ENCODE results near the gene GABRG3.

The GABRG3 gene

DNA sequence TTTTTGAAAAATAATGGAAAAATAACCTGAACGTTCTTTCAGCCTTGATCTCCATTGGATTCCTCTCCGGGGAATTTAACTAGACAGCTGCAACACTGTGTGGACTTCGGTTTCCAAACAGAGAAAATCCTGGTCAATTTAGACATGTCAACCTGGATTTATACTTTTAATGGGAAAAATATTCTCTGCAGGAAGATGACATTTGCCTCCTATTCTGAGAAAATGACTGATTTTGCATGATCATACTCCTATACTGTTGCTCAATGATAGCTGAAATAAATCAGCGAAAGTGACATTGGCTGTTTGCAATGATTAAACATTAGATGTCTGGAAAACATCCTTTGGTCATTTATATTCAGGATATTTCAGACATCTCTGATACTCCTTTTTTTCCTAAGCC is 94.8 kb downstream of the GABRG3 start:
- Histone ChIP-seq H3K27me3 (ENCODE audit: insufficient read depth, poor library complexity, severe bottlenecking) (no peaks in the 10 kb centered on the region), H3K27ac (replicated peaks) (no peak overlapping the region), H3K4me3 (replicated peaks; ENCODE audit: insufficient read depth, low read length) (no peak overlapping the region)
- TF ChIP-seq CTCF (IDR thresholded peaks at IDR 0.05; ENCODE audit: insufficient read depth, low read length) (no peak), POLR2AphosphoS5 (IDR thresholded peaks at IDR 0.05; ENCODE audit: low read depth) (no peak), GABPA (IDR thresholded peaks at IDR 0.05; ENCODE audit: low read depth) (no peak), SPI1 (IDR thresholded peaks at IDR 0.05; ENCODE audit: borderline replicate concordance, low read depth) (no peak), REST (IDR thresholded peaks at IDR 0.05; ENCODE audit: insufficient replicate concordance, low read depth) (no peak)
- DNase-seq (ENCODE audit: low read depth in 1 of 2, low spot score in 1 of 2), result no peak

GRCh38 chr15:27066446-27066845 is 95.5 kb downstream of the GABRG3 start:
- Histone ChIP-seq H3K4me3 (replicated peaks; ENCODE audit: insufficient read depth, low read length) (no peak overlapping the region), H3K27ac (replicated peaks) (no peak overlapping the region), H3K27me3 (ENCODE audit: insufficient read depth, poor library complexity, severe bottlenecking) (no peaks in the 10 kb centered on the region)
- TF ChIP-seq POLR2AphosphoS5 (IDR thresholded peaks at IDR 0.05; ENCODE audit: low read depth) (no peak), GABPA (IDR thresholded peaks at IDR 0.05; ENCODE audit: low read depth) (no peak), SPI1 (IDR thresholded peaks at IDR 0.05; ENCODE audit: borderline replicate concordance, low read depth) (no peak), CTCF (IDR thresholded peaks at IDR 0.05; ENCODE audit: insufficient read depth, low read length) (no peak)
- no peak for DNase-seq (ENCODE audit: low read depth in 1 of 2, low spot score in 1 of 2)

DNA sequence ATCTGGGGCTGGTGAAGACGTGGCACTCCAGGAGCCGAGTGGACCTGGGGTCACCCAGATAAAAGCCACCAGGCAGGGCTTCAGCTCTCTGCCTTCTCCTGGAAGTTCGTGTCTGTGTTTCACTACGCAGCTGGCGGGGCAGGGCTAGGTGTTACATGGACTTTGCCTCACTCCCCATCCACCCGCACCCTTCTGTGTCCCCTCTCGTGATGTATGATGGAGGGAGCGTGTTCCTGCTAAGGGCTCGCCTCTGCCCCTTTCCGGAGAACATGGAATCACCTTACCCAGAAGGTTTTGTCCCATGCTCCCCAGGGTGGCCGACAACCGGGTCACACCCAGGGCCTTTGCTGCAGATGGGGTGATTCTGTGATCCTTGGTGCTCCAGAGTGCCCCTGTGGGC is 96.2 kb downstream of the GABRG3 start:
- TF ChIP-seq CTCF (IDR thresholded peaks at IDR 0.05; ENCODE audit: insufficient read depth, low read length), result no peak
- no peak for TF ChIP-seq POLR2AphosphoS5 (IDR thresholded peaks at IDR 0.05; ENCODE audit: low read depth)
- no peak for TF ChIP-seq GABPA (IDR thresholded peaks at IDR 0.05; ENCODE audit: low read depth)
- no peak for TF ChIP-seq SPI1 (IDR thresholded peaks at IDR 0.05; ENCODE audit: borderline replicate concordance, low read depth)
- TF ChIP-seq REST (IDR thresholded peaks at IDR 0.05; ENCODE audit: insufficient replicate concordance, low read depth), result no peak
- DNase-seq (ENCODE audit: low read depth in 1 of 2, low spot score in 1 of 2), result no peak
- Histone ChIP-seq H3K27ac (replicated peaks) (no peak overlapping the region), H3K27me3 (ENCODE audit: insufficient read depth, poor library complexity, severe bottlenecking) (no peaks in the 10 kb centered on the region), H3K4me3 (replicated peaks; ENCODE audit: insufficient read depth, low read length) (no peak overlapping the region)

DNA sequence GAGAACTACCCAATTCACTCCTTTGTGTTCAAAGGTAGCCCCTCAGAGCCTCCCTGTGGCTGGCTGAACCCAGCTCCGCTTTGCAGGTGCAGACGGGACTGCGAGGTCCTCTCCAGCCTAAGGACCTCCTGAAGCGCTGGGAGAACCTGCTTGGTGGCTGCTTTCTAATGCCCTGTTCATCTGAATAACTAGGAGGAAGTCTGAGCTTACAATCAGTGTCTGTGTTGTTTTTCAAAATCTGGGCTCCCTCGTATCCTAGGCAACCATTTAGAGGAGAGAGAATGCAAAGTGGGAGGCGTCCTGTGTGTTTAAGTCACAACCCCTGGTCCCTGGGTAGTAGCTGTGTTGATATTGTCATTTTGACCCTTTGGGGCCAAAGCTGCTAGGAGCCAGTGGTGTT is 99.9 kb downstream of the GABRG3 start:
- Histone ChIP-seq H3K27ac (replicated peaks) (no peak overlapping the region), H3K4me3 (replicated peaks; ENCODE audit: insufficient read depth, low read length) (no peak overlapping the region), H3K27me3 (ENCODE audit: insufficient read depth, poor library complexity, severe bottlenecking) (no peaks in the 10 kb centered on the region)
- TF ChIP-seq REST (IDR thresholded peaks at IDR 0.05; ENCODE audit: insufficient replicate concordance, low read depth) (no peak), POLR2AphosphoS5 (IDR thresholded peaks at IDR 0.05; ENCODE audit: low read depth) (no peak), GABPA (IDR thresholded peaks at IDR 0.05; ENCODE audit: low read depth) (no peak), CTCF (IDR thresholded peaks at IDR 0.05; ENCODE audit: insufficient read depth, low read length) (no peak), SPI1 (IDR thresholded peaks at IDR 0.05; ENCODE audit: borderline replicate concordance, low read depth) (no peak)
- no peak for DNase-seq (ENCODE audit: low read depth in 1 of 2, low spot score in 1 of 2)

Measured in HL-60 (cell line).